Stimulated activated CD8-positive, alpha-beta memory T cell treated with anti-CD3 and anti-CD28 coated beads, Interleukin-15, amount 100 ng/mL, for 24 hours (primary cell): ENCODE data around the gene DCUN1D3.

Source experiments
- DNase-seq: peaks from one replicate; pipeline ENCODE4 v3.0.0-alpha.2; 2020; ENCODE audit warnings: low read depth

The DCUN1D3 gene

DNA sequence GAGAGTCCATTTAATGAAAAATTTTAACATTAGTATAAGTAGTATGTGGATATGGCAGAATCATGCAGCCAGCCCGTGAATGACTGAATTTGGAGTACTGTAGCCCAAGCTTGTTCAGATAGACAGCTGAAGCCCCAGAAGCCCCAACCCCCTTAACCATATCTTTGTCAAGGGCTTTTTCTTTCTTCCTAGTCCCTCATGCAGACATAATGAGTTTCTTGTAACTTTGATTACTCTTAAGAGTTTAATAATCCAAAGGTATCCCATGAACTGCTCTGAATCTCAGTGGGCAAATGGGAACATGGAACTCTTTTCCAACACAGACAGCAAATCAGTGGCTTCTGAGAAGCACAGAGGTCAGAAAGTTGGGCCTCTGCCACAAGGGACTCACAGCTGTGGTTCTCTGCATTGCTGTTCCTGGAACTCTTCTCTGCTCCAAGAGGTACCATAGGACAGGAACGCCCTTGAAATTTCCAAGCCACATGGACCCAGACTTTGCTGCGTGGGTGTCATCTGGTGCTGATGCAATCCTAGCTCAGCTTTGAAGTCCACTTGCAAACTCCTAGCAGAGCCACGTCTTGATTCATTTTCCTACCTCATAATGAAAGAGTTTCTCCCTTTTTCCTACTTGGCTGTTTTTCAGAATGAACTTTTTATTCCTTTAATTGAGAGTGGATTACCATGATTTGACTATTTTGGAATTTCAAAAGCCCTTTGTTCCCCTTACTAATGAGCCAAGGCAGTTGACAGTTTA lies 18.5 kb upstream of the DCUN1D3 start:
- no peak for DNase-seq

GRCh38 chr16:20916942-20917341 lies 16.8 kb upstream of the DCUN1D3 start:
- no peak for DNase-seq

GRCh38 chr16:20916289-20916688 lies 16.1 kb upstream of the DCUN1D3 start:
- no peak for DNase-seq

DNA sequence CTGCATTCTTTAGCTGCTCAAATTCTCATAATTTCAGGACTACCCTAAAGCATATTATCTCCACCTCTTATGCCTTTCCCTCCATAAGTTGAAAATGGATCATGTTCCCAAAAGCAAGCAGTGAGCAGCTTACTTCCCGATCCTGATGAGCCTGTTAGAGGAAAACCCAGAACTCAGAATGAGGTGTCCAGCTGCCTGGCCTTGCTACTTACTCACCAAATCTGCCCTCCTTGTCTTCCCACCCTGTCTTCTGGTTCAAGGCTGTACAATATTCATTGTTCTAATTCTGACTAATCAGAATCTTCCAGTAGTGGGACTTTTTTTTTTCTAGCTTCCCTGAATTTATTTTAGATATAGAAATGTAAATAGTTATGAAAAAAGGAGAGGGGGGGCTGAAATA lies 11.2 kb upstream of the DCUN1D3 start:
- no peak for DNase-seq

- DNase-seq = no peak
Measured at GRCh38 chr16:20910781-20911321, 10.7 kb upstream of the DCUN1D3 start.

GRCh38 chr16:20906341-20907255 lies 6.4 kb upstream of the DCUN1D3 start:
- no peak for DNase-seq

GRCh38 chr16:20905576-20905975 lies 5.4 kb upstream of the DCUN1D3 start:
- DNase-seq = no peak

DNA sequence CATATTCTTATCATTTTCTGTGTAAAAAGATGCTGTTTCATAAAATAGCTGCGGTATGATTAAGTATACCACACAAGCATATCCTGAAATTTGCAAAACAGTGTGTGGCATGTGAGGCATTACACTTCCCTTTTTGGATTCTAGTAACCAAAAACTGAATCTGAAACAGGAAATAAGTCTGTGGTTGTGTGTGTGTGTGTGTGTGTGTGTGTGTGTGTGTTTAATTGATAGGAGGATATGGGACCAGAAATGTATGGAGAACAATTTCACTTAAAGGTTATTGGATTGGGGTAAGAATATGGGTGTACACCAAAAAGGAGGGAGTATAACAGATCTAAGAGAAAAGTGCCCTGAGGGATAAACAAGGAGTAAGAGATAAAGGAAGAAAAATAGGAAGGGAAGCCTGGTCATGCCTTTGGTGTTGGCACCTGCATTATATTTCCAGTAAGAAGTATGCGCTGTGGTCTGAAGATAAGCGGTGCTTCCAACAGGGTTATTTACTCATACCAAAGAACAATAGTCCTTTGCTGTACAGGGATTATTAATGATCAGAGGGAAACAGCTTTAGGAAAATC lies 4.4 kb upstream of the DCUN1D3 start:
- no peak for DNase-seq

DNA sequence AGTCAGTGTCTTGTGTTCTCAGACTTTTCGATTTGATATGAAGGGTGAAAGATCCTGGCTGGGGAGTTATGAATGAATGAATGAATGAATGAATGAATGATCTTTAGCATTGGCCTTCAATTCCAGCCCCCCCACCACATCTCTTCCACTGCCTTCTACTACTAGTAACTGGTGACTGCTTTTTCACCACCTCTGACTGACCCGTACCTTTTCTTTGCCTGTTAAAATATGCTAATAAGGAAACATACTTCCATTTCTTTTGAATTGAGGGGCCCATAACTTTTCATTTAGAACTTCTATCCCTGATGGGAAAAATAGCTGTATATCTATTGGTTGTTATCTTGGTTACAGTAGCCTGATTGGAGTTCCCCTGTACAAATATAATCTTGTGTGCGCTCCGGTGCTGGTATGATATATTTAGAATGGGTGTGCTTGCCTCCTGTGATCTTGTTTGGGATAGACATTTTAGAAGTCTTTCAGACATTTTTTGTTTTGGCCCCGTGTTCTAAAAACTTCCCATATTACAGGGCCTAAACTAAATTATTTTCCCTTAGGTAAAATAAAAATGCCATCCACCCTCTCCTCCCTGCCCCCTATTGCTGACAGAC lies 3.8 kb upstream of the DCUN1D3 start:
- DNase-seq = no peak

GRCh38 chr16:20903116-20903898 lies 3.1 kb upstream of the DCUN1D3 start:
- no peak for DNase-seq

DNA sequence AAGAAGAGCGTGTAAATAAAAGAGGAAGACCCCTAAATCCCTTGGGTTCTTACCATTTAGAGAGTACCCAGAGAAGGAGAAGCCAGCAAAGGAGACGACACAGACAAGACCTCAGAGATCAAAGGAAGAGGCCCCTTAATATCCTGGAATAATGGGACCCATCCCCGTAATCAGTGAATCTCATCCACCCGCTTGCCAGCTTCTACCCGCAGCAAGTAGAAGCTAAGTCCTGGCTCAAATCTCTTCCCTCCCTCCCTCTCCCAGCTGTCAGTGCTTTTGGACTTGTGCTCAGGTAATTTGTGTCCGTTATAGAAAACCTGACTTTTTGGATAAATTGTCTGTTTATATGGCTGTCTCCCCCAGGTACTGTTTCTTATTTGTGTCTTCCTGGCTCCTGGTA lies 2.3 kb upstream of the DCUN1D3 start:
- no peak for DNase-seq

DNA sequence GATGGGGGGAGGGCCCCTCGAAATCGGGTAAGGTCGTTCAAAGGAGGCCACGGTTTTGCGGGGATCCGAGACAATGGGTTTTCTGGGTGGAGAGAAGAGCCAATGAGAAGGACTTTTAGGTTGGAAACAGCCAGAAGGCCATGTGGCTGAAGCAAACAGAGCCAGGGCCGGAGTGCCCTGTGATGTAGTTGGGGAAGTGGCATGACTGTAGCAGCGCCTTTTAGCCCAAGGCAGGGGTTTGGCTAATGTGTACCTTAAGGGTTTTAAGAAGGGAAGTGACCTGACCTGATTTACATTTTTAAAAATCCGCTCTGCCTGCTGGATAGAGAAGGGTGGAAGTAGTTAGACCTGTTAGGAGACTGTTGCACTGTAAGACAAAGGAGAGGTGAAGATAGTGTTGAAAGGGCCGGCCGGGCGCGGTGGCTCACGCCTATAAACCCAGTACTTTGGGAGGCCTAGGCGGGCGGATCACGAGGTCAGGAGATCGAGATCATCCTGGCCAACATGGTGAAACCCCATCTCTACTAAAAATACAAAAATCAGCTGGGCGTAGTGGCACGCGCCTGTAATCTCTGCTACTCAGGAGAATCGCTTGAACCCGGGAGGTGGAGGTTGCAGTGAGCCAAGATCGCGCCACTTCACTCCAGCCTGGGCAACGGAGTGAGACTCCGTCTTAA lies 1.4 kb upstream of the DCUN1D3 start:
- DNase-seq = no peak

GRCh38 chr16:20901068-20901435 lies 894 bp upstream of the DCUN1D3 start:
- no peak for DNase-seq

DNA sequence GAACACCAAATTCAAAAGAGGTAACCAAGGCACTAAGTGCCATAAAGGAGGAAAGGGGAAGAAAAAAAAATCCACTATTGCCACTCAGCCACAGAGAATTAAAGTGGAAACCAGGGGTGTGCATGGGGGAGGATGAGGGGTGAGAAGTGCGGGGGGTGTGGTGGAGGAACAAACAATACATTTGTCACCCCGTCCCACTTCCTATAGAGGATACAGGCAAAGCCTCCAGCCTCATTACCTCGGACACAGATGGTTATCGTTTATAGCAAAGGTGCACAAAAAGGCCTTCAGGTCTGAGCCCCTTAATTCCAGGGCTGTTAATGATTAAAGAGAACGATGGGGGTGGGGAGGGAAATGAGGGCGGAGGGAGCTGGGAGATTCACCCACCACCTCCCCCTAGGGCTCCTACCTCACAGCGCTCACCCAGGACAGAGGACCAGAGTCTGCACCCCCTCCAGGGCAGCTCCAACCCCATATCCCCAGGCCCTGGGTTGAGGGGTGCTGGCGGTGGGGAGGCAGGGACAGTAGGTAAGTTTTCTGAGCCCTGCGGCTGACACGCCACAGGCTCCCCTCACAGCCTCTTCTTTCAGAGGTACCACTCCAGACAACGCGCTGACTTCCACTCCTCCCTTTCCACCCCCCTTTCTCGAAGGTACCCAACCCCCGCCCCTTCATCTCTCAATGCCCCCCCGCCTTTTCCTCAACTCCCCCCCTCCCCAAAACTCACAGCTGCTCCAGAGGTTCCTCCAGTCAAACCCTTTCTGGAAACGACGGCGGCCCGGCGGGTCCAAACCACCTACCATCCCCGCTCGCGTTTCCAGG lies 470 bp downstream of the DCUN1D3 start:
- DNase-seq = peak; percentile 3

- no peak for DNase-seq
Measured at GRCh38 chr16:20899071-20899470, 1.1 kb downstream of the DCUN1D3 start.

DNA sequence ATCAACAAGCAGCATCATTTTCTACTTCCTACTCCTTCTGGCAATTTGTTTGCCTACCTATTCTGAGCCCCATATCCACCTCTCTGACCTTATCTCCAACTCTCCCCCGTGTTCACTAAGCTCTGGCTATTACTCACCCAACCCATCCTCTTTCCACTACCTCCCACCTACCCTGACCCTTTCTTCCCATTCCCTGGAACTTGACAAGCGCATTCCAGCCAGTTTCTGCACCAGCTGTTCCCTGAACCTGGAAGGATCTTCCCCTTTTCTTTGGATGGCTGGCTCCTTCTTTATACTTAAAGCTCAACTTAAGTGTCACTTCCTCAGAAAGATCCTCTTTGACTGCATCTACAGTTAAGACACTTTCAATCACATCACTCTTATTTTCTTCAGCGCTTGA lies 2.2 kb downstream of the DCUN1D3 start:
- no peak for DNase-seq

- no peak for DNase-seq
Measured at GRCh38 chr16:20897253-20897897, 2.8 kb downstream of the DCUN1D3 start.

DNA sequence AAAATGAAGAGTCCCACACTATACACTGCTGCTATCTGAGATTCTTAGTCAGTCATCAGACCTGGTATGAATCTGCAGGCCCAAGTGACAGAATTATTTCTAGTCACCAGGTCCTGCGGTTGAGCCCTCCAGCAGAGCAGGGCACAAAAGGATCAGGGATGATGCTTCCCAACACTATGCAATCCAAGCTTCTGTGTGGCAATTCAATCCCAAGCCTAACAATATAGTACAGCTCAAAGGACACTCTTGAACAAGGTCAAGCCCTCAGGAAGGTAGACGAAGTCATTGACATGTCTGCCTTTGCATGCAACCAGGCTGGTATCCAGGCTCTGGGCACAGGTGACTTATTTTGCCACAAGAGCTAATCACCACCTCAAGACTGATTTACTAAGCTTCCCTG lies 5.8 kb downstream of the DCUN1D3 start:
- DNase-seq = no peak

DNA sequence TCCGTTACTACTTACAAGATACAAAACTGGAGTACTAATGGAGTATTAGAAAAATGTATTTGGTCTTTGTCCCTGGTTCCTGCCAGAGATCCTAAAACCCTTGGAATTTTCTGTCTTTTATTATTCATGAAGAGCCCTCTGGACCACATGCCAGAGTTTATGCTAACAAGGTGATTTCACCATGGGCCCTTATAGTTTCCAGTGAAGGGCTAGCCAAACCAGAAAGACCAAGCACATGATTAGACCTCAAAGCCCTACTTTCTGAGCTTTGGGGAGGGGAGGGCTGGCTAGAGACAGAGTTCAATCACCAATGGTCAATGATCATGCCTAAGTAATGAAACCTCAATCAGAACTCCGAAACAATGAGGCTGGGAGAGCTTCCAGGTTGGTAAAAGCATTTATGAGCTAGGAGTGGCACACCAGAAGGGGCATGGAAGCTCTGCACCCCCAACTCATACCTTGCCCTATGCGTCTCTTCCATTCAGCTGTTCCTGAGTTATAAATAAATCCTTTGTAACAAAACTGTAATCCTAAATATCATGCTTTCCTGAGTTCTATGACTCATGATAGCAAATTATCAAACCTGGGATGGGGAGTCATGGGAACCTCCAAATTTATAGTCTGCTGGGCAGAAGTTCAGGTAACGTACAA lies 10.4 kb downstream of the DCUN1D3 start:
- DNase-seq = no peak
